PC-3 (cell line): ENCODE data around the gene UNC5C.

ENCODE experiments used
- EZH2 ChIP-seq: fragments of 300-600 bp; sonication (generic); IDR thresholded peaks from one replicate; pipeline ENCODE4 v1.6.1; 2017; ENCODE audit warnings: antibody characterized with exemption, mild to moderate bottlenecking, low read length; ENCODE audit not compliant: unreplicated experiment
- EZH2phosphoT487 ChIP-seq: fragments of 300-600 bp; sonication (generic); IDR thresholded peaks from 2 replicates; pipeline ENCODE4 v1.6.1; 2018; ENCODE audit warnings: mild to moderate bottlenecking, antibody characterized with exemption, low read length, borderline replicate concordance
- TF ChIP-seq, protein P1 (sequence below): fragments of 300-600 bp; sonication (generic); conservative IDR thresholded peaks from 2 replicates; pipeline ENCODE4 v1.5.1; 2017; ENCODE audit warnings: antibody characterized with exemption, low read depth, mild to moderate bottlenecking, low read length

DNA sequence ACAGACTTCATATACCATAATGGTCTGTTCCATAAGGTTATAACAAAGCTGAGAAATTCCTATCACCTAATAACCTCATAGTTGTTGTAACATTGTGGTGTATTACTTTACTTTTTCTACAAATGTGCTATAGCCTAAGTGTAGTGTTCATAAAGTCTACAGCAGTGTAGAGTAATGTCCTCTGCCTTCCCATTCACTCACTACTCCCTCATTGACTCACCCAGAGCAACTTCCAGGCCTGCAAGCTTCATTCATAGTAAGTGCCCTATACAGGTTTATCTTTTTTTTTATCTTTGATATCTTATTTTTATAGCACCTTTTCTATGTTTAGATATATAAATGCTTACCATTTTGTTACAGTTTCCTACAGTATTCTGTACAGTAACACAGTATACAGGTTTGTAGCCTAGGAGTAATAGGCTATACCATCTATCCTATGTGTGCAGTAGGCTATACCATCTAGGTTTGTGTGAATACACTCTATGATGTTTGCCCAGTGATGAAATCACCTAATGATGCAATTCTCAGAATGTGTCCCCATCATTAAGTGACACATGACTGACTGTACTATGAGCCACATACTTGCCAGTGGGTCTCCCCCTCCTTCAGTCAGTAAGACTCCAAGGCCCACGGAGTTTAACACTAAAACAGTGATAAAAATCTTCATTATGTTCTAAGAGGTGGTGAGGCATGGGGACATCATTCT is 299.9 kb downstream of the UNC5C start:
- TF ChIP-seq EZH2phosphoT487 (no peak), EZH2 (no peak)
- TF ChIP-seq, protein P1, sequence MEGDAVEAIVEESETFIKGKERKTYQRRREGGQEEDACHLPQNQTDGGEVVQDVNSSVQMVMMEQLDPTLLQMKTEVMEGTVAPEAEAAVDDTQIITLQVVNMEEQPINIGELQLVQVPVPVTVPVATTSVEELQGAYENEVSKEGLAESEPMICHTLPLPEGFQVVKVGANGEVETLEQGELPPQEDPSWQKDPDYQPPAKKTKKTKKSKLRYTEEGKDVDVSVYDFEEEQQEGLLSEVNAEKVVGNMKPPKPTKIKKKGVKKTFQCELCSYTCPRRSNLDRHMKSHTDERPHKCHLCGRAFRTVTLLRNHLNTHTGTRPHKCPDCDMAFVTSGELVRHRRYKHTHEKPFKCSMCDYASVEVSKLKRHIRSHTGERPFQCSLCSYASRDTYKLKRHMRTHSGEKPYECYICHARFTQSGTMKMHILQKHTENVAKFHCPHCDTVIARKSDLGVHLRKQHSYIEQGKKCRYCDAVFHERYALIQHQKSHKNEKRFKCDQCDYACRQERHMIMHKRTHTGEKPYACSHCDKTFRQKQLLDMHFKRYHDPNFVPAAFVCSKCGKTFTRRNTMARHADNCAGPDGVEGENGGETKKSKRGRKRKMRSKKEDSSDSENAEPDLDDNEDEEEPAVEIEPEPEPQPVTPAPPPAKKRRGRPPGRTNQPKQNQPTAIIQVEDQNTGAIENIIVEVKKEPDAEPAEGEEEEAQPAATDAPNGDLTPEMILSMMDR, result no peak
